Renal cortical epithelial cell (primary cell): ENCODE measurements around the gene TOMM5. TPM values are rescaled to one million over a fixed set of nuclear protein-coding genes. Genes with fewer than 3 reads are reported as not detected.
A peak's percentile ranks its signal among the peaks of the same experiment; 100 is the strongest.

ENCODE experiments used
- DNase-seq: peaks from one replicate; pipeline ENCODE4 v3.0.0-alpha.2; 2011; ENCODE audit warnings: low read depth
- total RNA-seq: library from RNA; depleted of rRNA; stranded (reverse); fragments of >200 nt; gene quantifications from 2 replicates; pipeline ENCODE4 v1.2.3, GENCODE V29; 2014

TOMM5 gene
- total RNA-seq, 1 donor from 2014 or later = 97.5 TPM

DNA sequence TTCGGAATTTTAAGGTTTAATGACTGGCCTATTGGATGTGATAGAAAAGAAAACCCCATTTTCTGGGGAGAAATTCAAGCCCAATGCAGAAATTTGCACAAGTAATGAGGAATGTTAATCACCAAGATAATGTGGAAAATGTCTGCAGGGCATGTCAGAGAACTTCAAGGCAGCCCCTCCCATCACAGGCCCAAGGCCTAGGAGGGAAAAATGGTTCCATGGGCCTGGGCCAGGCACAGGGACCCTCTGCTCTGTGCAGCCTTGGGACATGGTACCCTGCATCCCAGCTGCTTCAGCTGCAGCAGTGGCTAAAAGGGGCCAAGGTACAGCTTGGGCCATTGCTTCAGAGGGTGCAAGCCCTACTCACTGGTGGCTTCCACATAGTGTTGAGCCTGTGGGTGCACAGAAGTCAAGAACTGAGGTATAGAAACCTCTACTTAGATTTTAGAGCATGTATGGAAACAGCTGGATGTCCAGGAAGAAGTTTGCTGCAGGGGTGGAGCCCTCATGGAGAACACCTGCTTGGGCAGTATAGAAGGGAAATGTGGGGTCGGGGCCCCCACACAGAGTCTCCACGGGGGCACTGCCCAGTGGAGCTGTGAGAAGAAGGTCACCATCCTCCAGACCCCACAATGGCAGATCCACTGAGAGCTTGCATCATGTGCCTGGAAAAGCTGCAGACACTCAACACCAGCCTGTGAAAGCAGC is 28.4 kb downstream of the TOMM5 start:
- DNase-seq = no peak

GRCh38 chr9:37562826-37563225 is 29.6 kb downstream of the TOMM5 start:
- no peak for DNase-seq

- DNase-seq = no peak
Measured at GRCh38 chr9:37561682-37562081, 30.7 kb downstream of the TOMM5 start.

DNA sequence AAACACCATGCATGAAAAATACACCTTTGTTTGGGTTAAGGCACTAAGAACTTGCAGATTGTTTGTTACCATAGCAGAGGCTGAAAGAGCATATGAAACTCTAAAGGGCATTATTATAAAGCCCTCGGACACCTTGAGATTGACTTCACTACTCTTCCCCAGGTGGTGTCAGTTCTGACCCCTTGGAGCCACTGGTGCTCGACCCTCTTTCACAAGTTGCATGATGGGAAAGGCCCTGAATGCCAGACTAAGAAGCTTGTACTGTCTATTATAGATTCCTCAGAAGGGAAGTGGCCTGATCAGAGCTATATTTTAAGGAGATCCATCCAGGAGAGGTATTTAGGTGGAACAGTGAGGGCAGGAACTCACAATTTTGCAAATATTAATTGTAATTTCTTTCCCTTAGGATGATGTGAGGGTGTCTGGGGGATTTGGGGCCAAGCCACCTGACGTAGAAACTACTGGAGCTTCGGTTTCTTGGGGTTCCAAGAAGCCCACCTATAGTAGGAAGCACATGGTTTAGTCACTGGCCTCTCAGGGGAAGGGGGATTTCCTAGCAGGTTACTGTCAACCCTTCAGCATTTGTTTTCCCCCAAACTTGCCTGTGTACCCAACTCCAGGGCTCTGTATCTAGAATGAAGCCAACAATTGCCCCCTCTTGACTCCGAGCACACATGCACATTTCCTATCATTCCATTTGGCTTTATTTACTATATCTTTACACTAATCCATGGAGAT is 32.4 kb downstream of the TOMM5 start:
- DNase-seq = no peak

DNA sequence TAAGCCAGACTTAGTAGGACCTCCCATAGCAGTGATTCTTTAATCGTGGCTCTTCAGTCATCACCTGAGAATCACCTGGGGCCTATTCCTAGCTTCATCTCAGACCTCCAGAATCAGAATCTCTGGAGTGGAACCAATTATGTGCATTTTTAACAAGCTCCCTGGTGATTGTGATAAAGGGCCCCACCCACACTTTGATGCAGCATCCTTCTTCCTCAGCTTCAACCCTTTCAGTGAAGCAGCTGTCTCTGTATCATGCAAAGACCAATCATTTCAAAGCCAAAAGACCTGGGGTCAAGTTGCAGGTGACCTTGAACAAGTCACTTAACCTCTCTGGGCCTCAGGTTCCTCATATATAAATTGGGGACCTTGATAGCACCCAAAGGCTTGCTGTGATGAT is 33.3 kb downstream of the TOMM5 start:
- no peak for DNase-seq

DNA sequence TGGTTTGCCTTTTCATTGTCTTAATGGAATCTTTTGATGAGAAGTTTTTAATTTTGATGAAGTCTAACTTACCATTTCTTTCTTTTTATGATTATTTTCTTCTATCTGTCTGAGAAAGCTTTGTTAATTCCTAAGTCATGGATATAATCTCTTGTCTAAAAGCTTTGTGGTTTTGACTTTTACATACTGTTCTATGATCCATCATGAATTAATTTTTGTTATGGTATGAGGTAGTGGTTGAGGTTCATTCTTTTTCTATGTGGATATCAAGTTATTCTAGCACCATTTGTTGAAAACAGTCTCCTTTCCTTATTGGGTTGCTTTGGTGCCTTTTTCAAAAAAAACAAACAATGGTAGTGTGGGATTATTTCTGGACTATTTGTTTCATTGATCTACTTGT is 36.6 kb downstream of the TOMM5 start:
- DNase-seq = no peak

DNA sequence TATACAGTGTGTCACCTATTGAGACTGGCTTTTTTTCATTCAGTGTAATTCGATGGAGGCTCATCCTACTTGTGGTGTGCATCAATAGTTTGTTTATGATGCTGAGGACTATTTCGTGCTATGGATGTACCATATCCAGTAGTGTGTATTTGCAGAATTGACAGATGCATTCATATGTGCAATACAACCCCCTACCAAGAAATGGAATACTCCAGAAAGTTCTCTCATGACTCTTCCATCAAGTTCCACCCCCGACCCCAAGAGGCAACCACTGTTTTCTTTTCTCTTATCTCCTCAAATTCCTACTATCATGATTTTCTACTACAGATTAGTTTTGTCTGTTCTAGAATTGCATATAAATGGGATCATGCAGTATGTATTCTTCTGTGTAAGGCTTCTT is 38.1 kb downstream of the TOMM5 start:
- DNase-seq = no peak

DNA sequence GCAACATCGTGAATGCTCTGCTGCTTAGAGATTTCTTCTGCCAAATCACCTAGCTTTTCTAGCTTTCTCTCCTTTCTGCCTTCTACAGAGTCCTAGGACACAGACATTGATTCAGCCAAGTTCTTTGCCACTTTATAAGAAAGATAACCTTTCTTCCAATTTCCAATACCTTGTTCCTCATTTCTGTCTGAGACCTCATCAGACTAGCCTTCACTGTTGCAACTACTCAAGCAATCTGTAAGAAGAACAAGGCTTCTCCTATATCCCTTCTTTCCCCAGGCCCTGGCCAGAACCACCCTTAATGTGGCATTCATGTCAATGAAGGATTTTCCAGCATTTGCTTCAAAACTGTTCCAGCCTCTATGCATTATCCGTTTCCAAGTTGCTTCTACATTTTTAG is 40.5 kb downstream of the TOMM5 start:
- no peak for DNase-seq

DNA sequence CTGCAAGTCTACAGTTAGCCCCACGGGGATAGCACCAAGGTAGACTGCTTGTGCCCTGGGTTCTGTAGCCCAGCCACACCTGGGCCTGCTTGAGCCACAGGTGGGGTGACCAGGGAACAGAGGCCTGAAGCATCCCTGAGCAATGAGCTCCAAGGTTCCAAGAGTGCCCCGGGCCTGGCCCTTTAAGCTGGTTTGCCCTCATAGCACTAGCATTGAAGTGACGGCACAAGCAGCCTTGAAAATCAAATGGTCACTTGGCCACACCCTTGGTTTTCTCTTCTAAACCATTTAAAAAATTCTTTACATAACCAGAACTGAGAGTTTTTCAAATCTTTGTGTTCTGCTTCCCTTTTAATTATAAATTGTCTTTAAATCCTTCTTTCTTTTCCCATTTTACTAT is 40.9 kb downstream of the TOMM5 start:
- DNase-seq = no peak

GRCh38 chr9:37550781-37551180 is 41.6 kb downstream of the TOMM5 start:
- DNase-seq = no peak

DNA sequence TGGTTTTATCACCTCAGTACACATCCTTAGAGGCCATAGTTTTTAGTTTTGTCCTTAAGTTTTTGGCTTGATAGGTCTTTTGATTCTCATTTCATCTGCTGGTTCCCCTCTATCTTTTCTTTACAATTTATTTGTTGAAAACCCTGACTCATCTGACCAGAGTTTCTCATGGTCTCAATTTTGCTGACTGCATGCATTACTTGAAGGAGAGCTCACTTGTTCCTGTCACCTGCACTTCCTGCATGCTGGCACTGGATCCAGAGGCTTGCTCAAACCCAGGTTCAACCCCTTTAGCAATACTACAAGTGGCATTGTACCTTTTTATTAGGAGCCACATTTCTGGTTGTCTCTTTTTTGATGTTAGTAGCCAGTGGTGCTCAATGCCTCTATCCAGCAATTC is 42.9 kb downstream of the TOMM5 start:
- peak; percentile 12 for DNase-seq

DNA sequence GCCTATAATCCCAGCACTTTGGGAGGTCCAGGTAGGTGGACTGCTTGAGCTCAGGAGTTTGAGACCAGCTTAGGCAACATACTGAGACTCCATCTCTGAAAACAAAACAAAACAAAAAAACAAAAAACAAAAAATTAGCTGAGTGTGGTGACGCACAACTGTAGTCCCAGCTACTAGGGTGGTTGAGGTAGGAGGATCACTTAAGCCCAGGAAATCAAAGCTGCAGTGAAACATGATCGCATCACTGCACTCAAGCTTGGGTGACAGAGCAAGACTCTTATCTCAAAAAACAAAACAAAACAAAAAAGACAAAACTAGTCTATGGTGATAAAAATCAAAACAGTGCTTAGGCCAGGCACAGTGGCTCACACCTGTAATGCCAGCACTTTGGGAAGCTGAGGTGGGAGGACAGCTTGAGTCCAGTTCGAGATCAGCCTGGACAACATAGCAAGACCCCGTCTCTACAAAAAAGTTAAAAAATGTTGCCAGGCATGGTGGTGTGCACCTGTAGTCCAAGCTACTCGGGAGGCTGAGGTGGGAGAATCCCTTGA is 45.0 kb downstream of the TOMM5 start:
- no peak for DNase-seq

GRCh38 chr9:37543468-37543867 is 48.9 kb downstream of the TOMM5 start:
- no peak for DNase-seq

DNA sequence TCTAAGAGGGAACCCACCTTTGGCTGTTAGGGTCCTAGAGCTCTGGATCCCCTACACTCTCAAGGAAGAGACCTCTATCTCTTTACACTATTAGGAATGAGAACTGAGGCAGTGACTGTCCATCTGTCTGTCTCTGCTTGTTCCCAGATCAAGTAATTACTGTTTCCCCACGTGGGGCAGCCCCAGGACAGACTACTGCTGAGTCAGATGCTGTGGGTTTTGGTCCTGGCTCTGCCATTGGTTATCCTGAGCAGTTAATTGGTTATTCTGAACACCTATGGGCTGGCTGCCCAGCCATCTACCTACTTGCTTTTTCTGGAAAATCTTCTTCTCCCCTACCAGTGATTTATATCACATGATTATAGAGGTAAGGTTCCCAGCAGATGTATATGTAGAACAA is 49.5 kb downstream of the TOMM5 start:
- DNase-seq = peak; percentile 25

DNA sequence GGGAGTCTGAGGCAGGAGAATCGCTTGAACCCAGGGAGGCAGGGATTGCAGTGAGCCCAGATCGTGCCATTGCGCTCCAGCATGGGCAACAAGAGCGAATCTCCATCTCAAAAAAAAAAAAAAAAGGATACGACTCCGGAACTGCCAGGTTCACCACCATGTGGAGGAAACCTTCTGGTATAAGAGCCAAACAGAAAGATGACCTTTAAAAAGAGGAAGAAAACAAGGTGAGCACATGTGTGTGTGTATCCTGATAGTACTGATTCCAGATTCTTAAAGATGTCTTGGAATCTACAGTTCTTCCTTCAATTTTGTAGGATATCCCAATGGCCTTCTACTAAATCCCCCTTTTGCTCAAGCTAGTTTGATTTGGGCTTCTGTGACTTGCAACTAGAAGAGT is 49.9 kb downstream of the TOMM5 start:
- no peak for DNase-seq

- no peak for DNase-seq
Measured at GRCh38 chr9:37541465-37541864, 50.9 kb downstream of the TOMM5 start.

- DNase-seq = peak; percentile 22
Measured at GRCh38 chr9:37540634-37541033, 51.8 kb downstream of the TOMM5 start.

DNA sequence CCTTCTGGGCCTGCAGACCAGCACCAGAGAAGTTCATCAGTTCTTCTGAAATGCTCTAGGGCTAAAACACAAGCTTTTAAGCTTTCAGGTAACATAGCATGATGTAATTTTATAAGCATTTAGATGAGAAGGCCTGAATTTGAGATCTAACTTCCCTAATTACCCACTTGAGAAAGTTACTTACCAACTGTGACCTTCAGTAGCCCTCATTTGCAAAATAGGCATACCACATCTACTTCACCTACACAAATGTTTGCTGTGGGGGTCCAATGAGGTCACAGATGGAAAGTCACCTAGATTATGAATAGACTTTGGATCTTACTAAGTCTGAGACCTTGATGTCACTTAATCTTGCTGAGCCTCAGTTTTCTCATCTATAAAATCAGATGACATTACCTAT is 52.8 kb downstream of the TOMM5 start:
- DNase-seq = no peak

Other genes with a start within 250 kb of the TOMM5 start
- gene GRHPR, start 169.9 kb downstream of the TOMM5 start, total RNA-seq = 152 and 169 TPM in 2 replicates
- 8.3 and 21.3 TPM in 2 replicates for gene ZBTB5, start 127.1 kb downstream of the TOMM5 start, total RNA-seq
- gene POLR1E, start 106.6 kb downstream of the TOMM5 start, total RNA-seq = 23.1 and 27.0 TPM in 2 replicates
- gene FBXO10, start 16.2 kb downstream of the TOMM5 start, total RNA-seq = 5.7 and 12.1 TPM in 2 replicates
- 0.10 TPM in 1 of 2 replicates, not detected in the other for gene FRMPD1, start 58.4 kb upstream of the TOMM5 start, total RNA-seq
- 3.0 and 7.4 TPM in 2 replicates for gene TRMT10B, start 161.2 kb upstream of the TOMM5 start, total RNA-seq
- 30.9 and 46.6 TPM in 2 replicates for gene EXOSC3, start 192.5 kb upstream of the TOMM5 start, total RNA-seq
- gene DCAF10, start 208.2 kb upstream of the TOMM5 start, total RNA-seq = 13.2 and 70.0 TPM in 2 replicates